Measurements from ENCODE around the gene IKZF1. TPM values are rescaled to one million over a fixed set of nuclear protein-coding genes. Genes with fewer than 3 reads are reported as not detected.

IKZF1 gene
- total RNA-seq, 4 donors from 2014 or later = 25.3 to 108 (median 31.7) TPM

DNA sequence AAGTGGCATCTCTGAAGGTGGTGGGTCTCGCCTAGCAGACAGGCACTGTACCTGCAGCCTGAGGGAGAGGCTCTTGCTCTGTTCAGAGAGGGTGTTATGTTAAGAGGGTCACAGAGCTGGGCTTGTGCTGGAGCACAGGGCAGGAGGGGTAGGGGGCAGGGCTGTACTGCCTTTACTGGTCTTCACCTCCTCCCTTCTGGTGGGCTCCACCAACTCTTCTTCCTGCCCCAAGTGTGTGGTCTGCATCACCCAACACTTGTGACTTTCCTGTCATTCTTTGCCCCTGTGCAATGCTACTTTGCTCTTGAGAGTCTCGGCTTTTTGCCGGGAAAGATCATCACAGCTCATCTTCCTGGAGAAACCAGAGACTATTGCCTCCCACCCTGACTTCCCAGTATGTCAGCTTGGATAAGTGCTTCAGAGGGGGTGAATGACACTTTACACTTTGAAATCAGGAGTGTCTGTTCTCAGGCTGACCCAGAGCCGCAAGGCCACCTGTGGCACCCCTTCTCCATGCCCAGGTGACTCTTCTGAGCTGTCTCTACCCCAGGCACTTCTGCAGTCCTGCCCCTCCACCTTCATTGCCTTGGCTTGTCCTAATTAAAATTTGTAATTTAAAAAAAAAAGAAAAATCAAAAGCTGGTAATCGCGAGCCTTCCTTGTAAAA, 38.4 kb upstream of the IKZF1 start:
- Histone ChIP-seq H3K27me3 (no peaks in the 10 kb centered on the region), H3K36me3 (no peaks in the 10 kb centered on the region), H3K27ac (peak overlapping the region; percentile 2 to 81 (median 48)), H3K4me1 (peaks cover 0 to 53% (median 19%) of the 10 kb centered on the region in 4 donors), H3K9me3 (no peaks in the 10 kb centered on the region), H3K4me3 (peak overlapping the region in 1 of 4 donors; percentile 3)
- DNase-seq = peak in 1 of 3 donors; percentile 48
- no peak for TF ChIP-seq POLR2A (IDR thresholded peaks at IDR 0.05)
- TF ChIP-seq, protein P1, sequence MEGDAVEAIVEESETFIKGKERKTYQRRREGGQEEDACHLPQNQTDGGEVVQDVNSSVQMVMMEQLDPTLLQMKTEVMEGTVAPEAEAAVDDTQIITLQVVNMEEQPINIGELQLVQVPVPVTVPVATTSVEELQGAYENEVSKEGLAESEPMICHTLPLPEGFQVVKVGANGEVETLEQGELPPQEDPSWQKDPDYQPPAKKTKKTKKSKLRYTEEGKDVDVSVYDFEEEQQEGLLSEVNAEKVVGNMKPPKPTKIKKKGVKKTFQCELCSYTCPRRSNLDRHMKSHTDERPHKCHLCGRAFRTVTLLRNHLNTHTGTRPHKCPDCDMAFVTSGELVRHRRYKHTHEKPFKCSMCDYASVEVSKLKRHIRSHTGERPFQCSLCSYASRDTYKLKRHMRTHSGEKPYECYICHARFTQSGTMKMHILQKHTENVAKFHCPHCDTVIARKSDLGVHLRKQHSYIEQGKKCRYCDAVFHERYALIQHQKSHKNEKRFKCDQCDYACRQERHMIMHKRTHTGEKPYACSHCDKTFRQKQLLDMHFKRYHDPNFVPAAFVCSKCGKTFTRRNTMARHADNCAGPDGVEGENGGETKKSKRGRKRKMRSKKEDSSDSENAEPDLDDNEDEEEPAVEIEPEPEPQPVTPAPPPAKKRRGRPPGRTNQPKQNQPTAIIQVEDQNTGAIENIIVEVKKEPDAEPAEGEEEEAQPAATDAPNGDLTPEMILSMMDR (IDR thresholded peaks at IDR 0.05) = no peak

DNA sequence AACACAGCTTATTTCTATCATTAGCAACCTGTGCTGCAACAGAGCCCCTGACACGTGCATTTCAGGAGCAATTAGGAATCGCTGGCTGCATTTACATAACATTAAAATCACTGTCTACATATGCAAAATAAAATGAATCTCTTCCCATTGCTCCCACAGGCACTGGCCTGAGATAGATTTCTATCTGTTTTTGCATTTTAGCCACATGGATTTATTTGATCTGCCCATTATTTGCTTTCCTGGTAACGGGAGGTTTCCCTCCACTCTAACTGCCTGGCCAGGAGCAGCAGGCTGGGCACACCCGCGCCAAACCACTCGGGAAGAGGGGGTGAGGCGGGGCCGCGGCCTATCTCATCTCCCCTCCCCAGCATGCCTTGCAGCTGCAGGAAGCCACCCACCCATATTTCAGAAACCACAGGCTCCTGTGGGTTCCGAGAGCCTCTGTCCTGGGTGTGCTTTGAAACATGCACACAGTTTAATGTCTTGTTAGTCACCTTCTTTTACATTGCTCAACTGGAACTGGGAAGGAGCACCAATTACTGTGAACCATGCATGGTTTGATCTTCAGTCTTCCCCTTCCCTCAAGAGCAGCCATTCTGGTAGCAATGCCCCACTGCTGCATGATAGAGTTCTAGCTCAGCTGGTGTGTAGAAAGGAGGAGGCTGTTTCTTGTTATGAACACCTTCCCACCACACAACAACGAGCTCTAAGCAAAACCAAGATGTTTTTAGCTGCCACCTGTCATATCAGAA, 37.7 kb upstream of the IKZF1 start:
- H3K36me3 ChIP-seq = no peaks in the 10 kb centered on the region
- H3K27me3 ChIP-seq = no peaks in the 10 kb centered on the region
- H3K4me1 ChIP-seq = peaks cover 0 to 54% (median 19%) of the 10 kb centered on the region in 4 donors
- H3K27ac ChIP-seq = peak overlapping the region; percentile 24 to 81 (median 66)
- no peaks in the 10 kb centered on the region for H3K9me3 ChIP-seq
- peak overlapping the region in 1 of 4 donors; percentile 3 for H3K4me3 ChIP-seq
- peak; percentile 53 to 91 (median 88) for DNase-seq
- TF ChIP-seq POLR2A (IDR thresholded peaks at IDR 0.05) = no peak
- TF ChIP-seq, protein P1 (IDR thresholded peaks at IDR 0.05) = no peak

DNA sequence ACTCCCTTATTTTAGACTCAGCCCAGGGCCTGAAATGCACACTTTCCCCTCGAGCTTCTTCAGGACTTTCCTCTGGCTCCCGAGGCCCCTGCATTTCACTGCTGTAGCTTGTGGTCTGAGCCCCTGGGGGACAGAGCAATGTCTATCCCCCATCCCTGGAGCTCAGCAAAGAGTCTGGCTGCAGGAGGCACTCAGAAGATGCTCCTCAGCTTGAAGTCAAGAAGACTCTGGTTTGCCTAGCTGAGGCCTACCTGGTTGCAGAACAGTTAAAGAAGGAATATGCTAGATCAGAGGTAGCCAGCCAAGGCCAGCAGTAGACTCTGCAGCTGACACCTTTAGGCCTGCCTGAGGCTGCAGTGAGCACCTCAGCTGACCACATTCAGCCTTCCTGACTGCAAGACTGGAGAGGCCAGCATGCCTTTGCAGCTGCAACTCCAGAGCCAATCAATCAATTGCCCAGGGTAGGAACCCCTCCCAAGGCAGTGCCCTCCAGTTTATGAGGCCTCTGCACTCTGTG, 36.9 kb upstream of the IKZF1 start:
- no peaks in the 10 kb centered on the region for H3K27me3 ChIP-seq
- TF ChIP-seq, protein P1 (IDR thresholded peaks at IDR 0.05) = no peak
- no peaks in the 10 kb centered on the region for H3K36me3 ChIP-seq
- H3K4me1 ChIP-seq = peaks cover 0 to 46% (median 19%) of the 10 kb centered on the region in 4 donors
- DNase-seq = no peak
- H3K9me3 ChIP-seq = no peaks in the 10 kb centered on the region
- H3K27ac ChIP-seq = peak overlapping the region; percentile 24 to 81 (median 66)
- no peak overlapping the region for H3K4me3 ChIP-seq

DNA sequence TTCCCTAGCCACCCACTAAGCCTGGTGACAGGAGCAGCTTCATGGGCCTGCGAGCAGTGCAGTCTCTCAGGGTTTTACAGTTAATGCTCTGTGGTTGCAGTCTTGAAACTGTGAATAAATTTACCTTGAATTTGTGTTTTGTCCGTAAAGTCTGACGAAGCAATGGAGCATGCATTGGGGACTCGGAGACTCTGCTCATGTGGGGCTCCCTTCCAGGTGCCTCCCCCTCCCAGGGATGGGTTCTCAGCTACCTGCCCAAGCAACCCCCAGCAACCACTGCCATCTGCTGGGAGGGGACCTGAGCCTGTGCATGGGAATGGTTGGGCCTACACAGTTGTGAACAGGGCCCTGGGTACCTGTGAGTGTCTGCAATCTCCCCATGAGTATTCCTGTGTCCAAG, 36.3 kb upstream of the IKZF1 start:
- DNase-seq = no peak
- H3K4me1 ChIP-seq = peaks cover 0 to 42% (median 19%) of the 10 kb centered on the region in 4 donors
- no peaks in the 10 kb centered on the region for H3K9me3 ChIP-seq
- no peak overlapping the region for H3K4me3 ChIP-seq
- TF ChIP-seq, protein P1 (IDR thresholded peaks at IDR 0.05) = no peak
- TF ChIP-seq POLR2A (IDR thresholded peaks at IDR 0.05) = no peak
- H3K27me3 ChIP-seq = no peaks in the 10 kb centered on the region
- H3K36me3 ChIP-seq = no peaks in the 10 kb centered on the region
- peak overlapping the region; percentile 24 to 81 (median 66) for H3K27ac ChIP-seq

DNA sequence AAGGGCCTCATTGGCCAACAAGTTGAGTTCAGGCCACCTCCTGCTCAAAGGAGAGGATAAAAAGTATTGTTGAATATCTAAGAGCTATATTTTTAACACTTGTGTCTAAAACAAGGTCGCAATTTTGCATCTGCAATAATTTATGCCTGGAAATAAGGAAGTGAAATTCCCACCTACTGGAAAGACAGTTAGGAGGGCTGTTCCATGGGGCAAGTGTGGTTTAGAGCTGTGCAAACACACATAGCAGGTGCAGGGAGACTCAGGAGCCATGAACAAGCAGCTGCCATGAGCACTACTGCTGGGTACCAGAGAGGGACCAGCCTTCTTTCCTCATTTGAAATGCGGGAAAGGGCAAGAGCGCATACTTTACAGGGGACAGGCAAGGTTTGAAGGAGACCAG, 35.5 kb upstream of the IKZF1 start:
- Histone ChIP-seq H3K4me3 (no peak overlapping the region), H3K4me1 (peaks cover 0 to 39% (median 19%) of the 10 kb centered on the region in 4 donors), H3K36me3 (no peaks in the 10 kb centered on the region), H3K27me3 (no peaks in the 10 kb centered on the region), H3K27ac (peak overlapping the region; percentile 14 to 81 (median 42)), H3K9me3 (no peaks in the 10 kb centered on the region)
- no peak for TF ChIP-seq POLR2A (IDR thresholded peaks at IDR 0.05)
- TF ChIP-seq, protein P1 (IDR thresholded peaks at IDR 0.05) = no peak
- DNase-seq = no peak
